Neuronal stem cell (in vitro differentiated cells): ENCODE data around the gene RNGTT.

Experiments used
- DNase-seq: peaks from one replicate; pipeline ENCODE4 v3.0.0-alpha.2; 2013; ENCODE audit warnings: low spot score
- H2AFZ ChIP-seq: one replicate; pipeline ENCODE4 v1.6.1; 2013; ENCODE audit warnings: mild to moderate bottlenecking, low read length, inconsistent platforms
- H2AK5ac ChIP-seq: 2 replicates; pipeline ENCODE4 v1.6.1; 2013; ENCODE audit warnings: low read depth, mild to moderate bottlenecking, inconsistent platforms, low read length, moderate library complexity, mixed read lengths
- H2BK120ac ChIP-seq: 2 replicates; pipeline ENCODE4 v1.6.1; 2013; ENCODE audit warnings: low read depth, mild to moderate bottlenecking, inconsistent platforms, low read length, moderate library complexity, mixed read lengths
- H2BK12ac ChIP-seq: one replicate; pipeline ENCODE4 v1.6.1; 2013; ENCODE audit warnings: low read length, inconsistent platforms
- H2BK15ac ChIP-seq: 2 replicates; pipeline ENCODE4 v1.6.1; 2013; ENCODE audit warnings: mild to moderate bottlenecking, low read length, inconsistent platforms, mixed read lengths
- H2BK5ac ChIP-seq: one replicate; pipeline ENCODE4 v1.6.1; 2013; ENCODE audit warnings: inconsistent platforms, mild to moderate bottlenecking, low read length, moderate library complexity
- H3K14ac ChIP-seq: one replicate; pipeline ENCODE4 v1.6.1; 2013; ENCODE audit warnings: low read length, inconsistent platforms
- H3K18ac ChIP-seq: 2 replicates; pipeline ENCODE4 v1.6.1; 2013; ENCODE audit warnings: low read length, inconsistent platforms
- H3K23ac ChIP-seq: 2 replicates; pipeline ENCODE4 v1.6.1; 2013; ENCODE audit warnings: low read depth, mild to moderate bottlenecking, mixed read lengths, low read length, inconsistent platforms; ENCODE audit not compliant: poor library complexity
- H3K27ac ChIP-seq: replicated peaks from 3 replicates; pipeline ENCODE4 v1.5.1; 2013; ENCODE audit warnings: low read length, inconsistent platforms
- H3K27me3 ChIP-seq, 3 experiments: 2 replicates each; pipeline ENCODE4 v1.6.1; 2013; ENCODE audit warnings: low read length in 3 of 3, mild to moderate bottlenecking in 2 of 3, inconsistent platforms in 1 of 3, low read depth in 1 of 3, mixed read lengths in 1 of 3, moderate library complexity in 1 of 3; ENCODE audit not compliant: control insufficient read depth in 3 of 3, insufficient read depth in 3 of 3
- H3K36me3 ChIP-seq, 2 donors: replicated peaks in 1 of 2; 2 replicates each; pipeline ENCODE4 v1.6.1; 2013; ENCODE audit warnings: low read length in 2 of 2; ENCODE audit not compliant: control insufficient read depth in 2 of 2, insufficient read depth in 2 of 2
- H3K4ac ChIP-seq: 2 replicates; pipeline ENCODE4 v1.6.1; 2013; ENCODE audit warnings: inconsistent platforms, mild to moderate bottlenecking, low read length, moderate library complexity
- H3K4me1 ChIP-seq, 2 donors: 1 replicate in 1 of 2; 2 replicates in 1 of 2; pipeline ENCODE4 v1.6.1; 2013; ENCODE audit warnings: low read length in 2 of 2, low read depth in 1 of 2; ENCODE audit not compliant: control insufficient read depth in 2 of 2, insufficient read depth in 1 of 2
- H3K4me2 ChIP-seq: one replicate; pipeline ENCODE4 v1.6.1; 2013; ENCODE audit warnings: mild to moderate bottlenecking, low read length, inconsistent platforms; ENCODE audit not compliant: insufficient read depth, poor library complexity, severe bottlenecking
- H3K4me3 ChIP-seq, 2 donors: 2 replicates each; pipeline ENCODE4 v1.5.1; 2013; ENCODE audit warnings: low read length in 2 of 2, mild to moderate bottlenecking in 2 of 2, inconsistent platforms in 1 of 2, moderate library complexity in 1 of 2
- H3K79me1 ChIP-seq: one replicate; pipeline ENCODE4 v1.6.1; 2013; ENCODE audit warnings: low read depth, mild to moderate bottlenecking, inconsistent platforms, low read length, moderate library complexity
- H3K9ac ChIP-seq: one replicate; pipeline ENCODE4 v1.6.1; 2013; ENCODE audit warnings: mild to moderate bottlenecking, low read depth, low read length, inconsistent platforms; ENCODE audit not compliant: poor library complexity
- H3K9me3 ChIP-seq, 2 donors: replicated peaks in 1 of 2; 2 replicates each; pipeline versions ENCODE3 to v1.6.1; 2013; ENCODE audit warnings: low read length in 2 of 2, mild to moderate bottlenecking in 2 of 2, inconsistent platforms in 1 of 2, low read depth in 1 of 2, mixed read lengths in 1 of 2, moderate library complexity in 1 of 2; ENCODE audit not compliant: control insufficient read depth in 2 of 2, insufficient read depth in 1 of 2
- H4K8ac ChIP-seq: one replicate; pipeline ENCODE4 v1.6.1; 2013; ENCODE audit warnings: low read depth, mild to moderate bottlenecking, inconsistent platforms, low read length, moderate library complexity
- H4K91ac ChIP-seq: one replicate; pipeline ENCODE4 v1.6.1; 2013; ENCODE audit warnings: low read length, low read depth, mild to moderate bottlenecking, inconsistent platforms; ENCODE audit not compliant: poor library complexity
- WGBS, 2 donors: extraction: QIAGEN DNeasy Blood & Tissue Kit; methylation state at CpG; one replicate each; pipeline ENCODE4 v1.1.7; 2013; ENCODE audit warnings: missing lambda C conversion rate in 2 of 2, mixed read lengths in 1 of 2; ENCODE audit not compliant: insufficient read length in 2 of 2, insufficient replicate concordance in 1 of 2; ENCODE audit errors: extremely low coverage in 2 of 2; 5-methylcytosine and 5-hydroxymethylcytosine counted together

RNGTT gene

DNA sequence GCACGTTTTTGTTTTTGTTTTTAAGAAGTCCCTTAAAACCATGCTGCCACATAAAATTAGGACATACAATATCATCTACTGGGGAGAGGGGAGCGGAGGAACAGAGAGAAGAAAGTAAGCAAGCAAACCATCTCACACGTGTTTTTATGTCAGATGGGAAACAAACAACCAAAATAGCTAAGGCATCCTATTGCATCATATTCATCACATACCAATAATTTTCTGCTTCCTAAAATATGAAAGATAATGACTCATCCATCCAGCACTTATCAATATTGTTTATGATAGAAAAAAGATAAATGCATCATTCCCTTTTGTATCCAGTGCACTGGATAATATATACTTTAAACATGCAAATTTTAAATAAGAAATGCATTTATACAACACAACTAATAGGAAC lies 329.6 kb downstream of the RNGTT start:
- H3K4me3 ChIP-seq, result no peak overlapping the region
- WGBS, 2 donors, result no CpG with 5 or more reads among the region's 3 CpGs

DNA sequence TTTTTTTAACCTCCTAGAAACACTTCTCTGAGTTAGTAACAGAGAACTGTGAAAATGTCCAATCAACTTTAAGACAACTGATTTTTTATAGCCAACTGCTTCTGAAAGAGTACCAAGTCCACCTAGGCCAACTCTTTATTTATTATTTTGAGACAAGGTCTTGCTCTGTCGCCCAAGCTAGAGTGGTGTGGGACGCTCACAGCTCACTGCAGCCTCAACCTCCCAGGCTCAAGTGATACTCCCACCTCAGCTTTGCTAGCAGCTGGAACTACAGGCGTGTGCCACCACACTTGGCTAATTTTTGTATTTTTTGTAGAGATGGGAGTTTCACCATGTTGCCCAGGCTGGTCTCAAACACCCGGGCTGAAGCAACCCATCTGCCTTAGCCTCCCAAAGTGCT lies 331.6 kb downstream of the RNGTT start:
- Histone ChIP-seq H2AFZ (no peak overlapping the region), H3K27ac (no peak overlapping the region), H3K4me2 (no peak overlapping the region), H3K9ac (no peak overlapping the region), H3K79me1 (no peaks in the 10 kb centered on the region), H2BK5ac (no peak overlapping the region), H3K23ac (no peak overlapping the region), H3K27me3 (no peaks in the 10 kb centered on the region), H3K4me3 (no peak overlapping the region), H2BK15ac (no peak overlapping the region), H3K14ac (no peak overlapping the region), H3K4me1 (no peaks in the 10 kb centered on the region), H4K91ac (no peak overlapping the region), H2BK120ac (no peak overlapping the region), H3K18ac (no peak overlapping the region), H4K8ac (no peak overlapping the region), H2AK5ac (no peak overlapping the region), H2BK12ac (no peak overlapping the region), H3K36me3 (no peaks in the 10 kb centered on the region), H3K4ac (no peak overlapping the region), H3K9me3 (no peaks in the 10 kb centered on the region)
- DNase-seq, result no peak
- no CpG with 5 or more reads among the region's 4 CpGs for WGBS, 2 donors

More for the DNA sequence above, 329.6 kb downstream of the RNGTT start:
- no peak overlapping the region for H3K9ac ChIP-seq
- no peak overlapping the region for H4K8ac ChIP-seq
- H4K91ac ChIP-seq, result no peak overlapping the region
- H3K27me3 ChIP-seq, result no peaks in the 10 kb centered on the region
- H3K4ac ChIP-seq, result no peak overlapping the region
- no peak overlapping the region for H3K4me2 ChIP-seq
- H2AFZ ChIP-seq, result no peak overlapping the region
- no peaks in the 10 kb centered on the region for H3K9me3 ChIP-seq
- H2BK15ac ChIP-seq, result no peak overlapping the region
- no peak overlapping the region for H3K27ac ChIP-seq
- no peak overlapping the region for H3K14ac ChIP-seq
- H3K36me3 ChIP-seq, result no peaks in the 10 kb centered on the region
- no peak overlapping the region for H3K23ac ChIP-seq
- DNase-seq, result no peak
- no peak overlapping the region for H2BK5ac ChIP-seq
- no peak overlapping the region for H2BK120ac ChIP-seq
- no peak overlapping the region for H2AK5ac ChIP-seq
- no peaks in the 10 kb centered on the region for H3K4me1 ChIP-seq
- no peak overlapping the region for H2BK12ac ChIP-seq
- no peaks in the 10 kb centered on the region for H3K79me1 ChIP-seq
- H3K18ac ChIP-seq, result no peak overlapping the region

DNA sequence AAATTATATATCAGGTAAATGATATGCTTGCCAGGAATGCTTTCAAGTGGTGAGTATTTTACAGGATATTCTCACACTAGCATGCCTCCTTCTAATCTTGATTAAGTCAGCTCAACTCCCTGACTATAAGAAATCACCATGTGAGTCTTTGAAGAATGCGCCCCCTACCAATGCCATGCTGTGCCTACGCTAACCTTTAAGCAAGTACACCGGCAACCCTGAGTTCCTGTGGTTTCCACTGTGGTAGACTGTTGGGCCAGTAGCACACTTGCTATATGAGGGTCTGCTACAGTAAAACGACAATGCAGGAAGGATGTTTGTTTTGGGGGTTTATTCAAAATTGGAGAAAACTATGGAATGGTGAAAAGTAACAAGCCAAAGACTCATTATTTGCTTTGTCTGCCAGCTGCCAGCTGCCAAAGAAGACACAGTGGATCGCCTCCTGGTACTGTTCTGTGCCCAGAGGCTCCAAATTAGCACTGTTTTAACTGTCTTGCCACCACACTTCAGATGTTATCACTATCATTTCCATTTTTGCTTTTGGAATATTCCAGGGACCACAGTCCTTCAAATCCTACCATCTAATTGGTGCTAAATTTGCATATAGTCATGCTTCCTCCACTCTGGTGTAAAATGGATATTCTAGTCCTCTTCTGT lies 333.5 kb downstream of the RNGTT start:
- H3K27ac ChIP-seq, result no peak overlapping the region
- no peak overlapping the region for H4K91ac ChIP-seq
- no peaks in the 10 kb centered on the region for H3K79me1 ChIP-seq
- H2BK5ac ChIP-seq, result no peak overlapping the region
- H2BK15ac ChIP-seq, result no peak overlapping the region
- no peaks in the 10 kb centered on the region for H3K27me3 ChIP-seq
- no peak overlapping the region for H3K18ac ChIP-seq
- no peak overlapping the region for H3K4me2 ChIP-seq
- no peak overlapping the region for H3K4ac ChIP-seq
- no CpG with 5 or more reads among the region's 5 CpGs for WGBS, 2 donors
- no peak overlapping the region for H3K14ac ChIP-seq
- peak; percentile 3 for DNase-seq
- no peak overlapping the region for H3K9ac ChIP-seq
- H3K4me1 ChIP-seq, result no peaks in the 10 kb centered on the region
- no peak overlapping the region for H3K4me3 ChIP-seq
- H2BK120ac ChIP-seq, result no peak overlapping the region
- no peak overlapping the region for H2BK12ac ChIP-seq
- H3K36me3 ChIP-seq, result no peaks in the 10 kb centered on the region
- no peak overlapping the region for H2AK5ac ChIP-seq
- no peak overlapping the region for H4K8ac ChIP-seq
- no peaks in the 10 kb centered on the region for H3K9me3 ChIP-seq
- H2AFZ ChIP-seq, result no peak overlapping the region
- H3K23ac ChIP-seq, result no peak overlapping the region

DNA sequence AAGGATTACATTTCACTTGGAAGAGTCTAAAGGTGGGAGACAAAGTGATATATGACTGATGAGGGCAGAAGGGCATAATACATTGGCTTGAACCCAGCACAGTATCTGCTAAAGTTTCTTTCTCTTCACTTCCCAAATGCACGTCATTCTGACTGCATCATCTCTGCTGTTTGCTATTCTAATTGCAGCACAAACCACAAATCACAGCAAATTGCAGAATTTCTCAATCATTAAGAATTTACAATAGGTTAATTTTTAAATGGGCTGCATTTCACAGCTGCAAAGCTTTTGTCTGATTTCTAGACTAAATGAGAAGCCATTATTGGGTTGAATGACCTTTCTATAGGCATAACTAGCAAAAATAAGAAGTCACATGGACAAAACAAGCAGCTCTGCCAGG lies 337.0 kb downstream of the RNGTT start:
- Histone ChIP-seq H3K79me1 (no peaks in the 10 kb centered on the region), H3K4me2 (no peak overlapping the region), H3K36me3 (no peaks in the 10 kb centered on the region), H3K27me3 (no peaks in the 10 kb centered on the region), H3K27ac (no peak overlapping the region), H2AK5ac (no peak overlapping the region), H2BK5ac (no peak overlapping the region), H3K9ac (no peak overlapping the region), H3K18ac (no peak overlapping the region), H2BK120ac (no peak overlapping the region), H3K4me3 (no peak overlapping the region), H3K9me3 (no peaks in the 10 kb centered on the region), H2AFZ (no peak overlapping the region), H3K23ac (no peak overlapping the region), H3K4ac (no peak overlapping the region), H3K14ac (no peak overlapping the region), H2BK12ac (no peak overlapping the region), H2BK15ac (no peak overlapping the region), H4K8ac (no peak overlapping the region), H3K4me1 (peaks cover 0 to 1% of the 10 kb centered on the region in 2 donors), H4K91ac (no peak overlapping the region)
- no CpG with 5 or more reads among the region's 1 CpG for WGBS, 2 donors
- DNase-seq, result no peak
